Fibroblast of mammary gland (primary cell): Measurements from ENCODE around the gene ZBTB48.

Experiments
- DNase-seq: peaks from one replicate; pipeline ENCODE4 v3.0.0-alpha.2; 2010; ENCODE audit warnings: low read depth
- H3K4me3 ChIP-seq: 2 replicates; pipeline ENCODE4 v1.5.1; 2011; ENCODE audit warnings: low read depth, mild to moderate bottlenecking, low read length, moderate library complexity; ENCODE audit not compliant: control insufficient read depth
- TF ChIP-seq, protein P1 (sequence below): conservative IDR thresholded peaks from 2 replicates; pipeline ENCODE4 v1.5.1; 2011; ENCODE audit warnings: low read depth, low read length, inconsistent platforms; ENCODE audit not compliant: control insufficient read depth, insufficient read depth

Gene ZBTB48

GRCh38 chr1:6586404-6586816 lies 6.6 kb downstream of the ZBTB48 start:
- TF ChIP-seq, protein P1, sequence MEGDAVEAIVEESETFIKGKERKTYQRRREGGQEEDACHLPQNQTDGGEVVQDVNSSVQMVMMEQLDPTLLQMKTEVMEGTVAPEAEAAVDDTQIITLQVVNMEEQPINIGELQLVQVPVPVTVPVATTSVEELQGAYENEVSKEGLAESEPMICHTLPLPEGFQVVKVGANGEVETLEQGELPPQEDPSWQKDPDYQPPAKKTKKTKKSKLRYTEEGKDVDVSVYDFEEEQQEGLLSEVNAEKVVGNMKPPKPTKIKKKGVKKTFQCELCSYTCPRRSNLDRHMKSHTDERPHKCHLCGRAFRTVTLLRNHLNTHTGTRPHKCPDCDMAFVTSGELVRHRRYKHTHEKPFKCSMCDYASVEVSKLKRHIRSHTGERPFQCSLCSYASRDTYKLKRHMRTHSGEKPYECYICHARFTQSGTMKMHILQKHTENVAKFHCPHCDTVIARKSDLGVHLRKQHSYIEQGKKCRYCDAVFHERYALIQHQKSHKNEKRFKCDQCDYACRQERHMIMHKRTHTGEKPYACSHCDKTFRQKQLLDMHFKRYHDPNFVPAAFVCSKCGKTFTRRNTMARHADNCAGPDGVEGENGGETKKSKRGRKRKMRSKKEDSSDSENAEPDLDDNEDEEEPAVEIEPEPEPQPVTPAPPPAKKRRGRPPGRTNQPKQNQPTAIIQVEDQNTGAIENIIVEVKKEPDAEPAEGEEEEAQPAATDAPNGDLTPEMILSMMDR: no peak
- no peak for DNase-seq
- H3K4me3 ChIP-seq: no peak overlapping the region

GRCh38 chr1:6587261-6588005 lies 7.6 kb downstream of the ZBTB48 start:
- no peak for DNase-seq
- TF ChIP-seq, protein P1: no peak
- H3K4me3 ChIP-seq: no peak overlapping the region

- TF ChIP-seq, protein P1: no peak
- no peak overlapping the region for H3K4me3 ChIP-seq
- no peak for DNase-seq
These were observed 8.5 kb downstream of the ZBTB48 start for GRCh38 chr1:6588128-6588892.

DNA sequence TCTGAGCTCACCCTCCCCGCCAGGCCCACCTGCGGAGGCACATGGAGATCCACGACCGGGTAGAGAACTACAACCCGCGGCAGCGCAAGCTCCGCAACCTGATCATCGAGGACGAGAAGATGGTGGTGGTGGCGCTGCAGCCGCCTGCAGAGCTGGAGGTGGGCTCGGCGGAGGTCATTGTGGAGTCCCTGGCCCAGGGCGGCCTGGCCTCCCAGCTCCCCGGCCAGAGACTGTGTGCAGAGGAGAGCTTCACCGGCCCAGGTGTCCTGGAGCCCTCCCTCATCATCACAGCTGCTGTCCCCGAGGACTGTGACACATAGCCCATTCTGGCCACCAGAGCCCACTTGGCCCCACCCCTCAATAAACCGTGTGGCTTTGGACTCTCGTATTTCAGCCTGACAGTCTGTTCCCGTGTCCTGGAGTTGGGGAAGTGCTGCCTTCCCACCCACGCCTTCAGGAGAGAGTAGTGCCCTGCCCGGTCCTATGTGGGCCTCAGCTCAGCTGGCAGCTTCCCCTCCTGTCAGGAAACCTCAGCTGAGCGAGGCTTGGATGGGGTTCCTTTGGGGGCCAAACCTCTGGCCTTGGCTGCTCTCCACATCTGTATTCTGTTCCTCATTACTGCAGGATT lies 9.2 kb downstream of the ZBTB48 start:
- no peak overlapping the region for H3K4me3 ChIP-seq
- TF ChIP-seq, protein P1: no peak
- no peak for DNase-seq

DNA sequence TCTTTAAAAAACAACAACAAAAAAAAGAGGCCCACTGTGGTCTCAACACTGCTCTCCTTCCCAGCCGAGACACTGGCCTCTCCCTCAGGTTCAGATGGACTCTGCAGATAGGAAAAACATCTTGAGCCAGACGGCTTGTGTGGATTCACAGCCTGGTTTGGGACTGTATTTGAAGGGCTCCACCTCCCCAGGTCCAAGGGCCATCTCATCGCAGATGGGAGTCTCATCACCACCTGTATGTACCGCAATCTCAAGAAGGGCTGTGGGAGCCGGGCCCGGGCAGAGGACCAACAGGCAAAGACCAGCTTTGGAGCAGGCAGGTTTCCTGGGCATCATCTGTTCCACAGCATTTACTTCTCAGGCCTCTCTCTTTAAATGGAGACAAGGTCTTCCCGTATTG lies 10.3 kb downstream of the ZBTB48 start:
- H3K4me3 ChIP-seq: no peak overlapping the region
- TF ChIP-seq, protein P1: no peak
- DNase-seq: no peak

- TF ChIP-seq, protein P1: no peak
- H3K4me3 ChIP-seq: no peak overlapping the region
- DNase-seq: no peak
These were observed 11.4 kb downstream of the ZBTB48 start for GRCh38 chr1:6591222-6591621.
